SK-N-SH (cell line): ENCODE measurements around the gene RRP9.

Source experiments
- CTCF ChIP-seq: fragments of 200-600 bp; sonication (generic); IDR thresholded peaks from 2 replicates; pipeline ENCODE4 v1.6.1; 2017; ENCODE audit warnings: antibody characterized with exemption, mild to moderate bottlenecking, moderate library complexity
- EP300 ChIP-seq, 2 experiments: IDR thresholded peaks; 2 replicates each; pipeline versions ENCODE4 v1.4.0 to v1.6.1; 2012; ENCODE audit warnings: borderline replicate concordance in 1 of 2, low read depth in 1 of 2, low read length in 1 of 2
- EZH2phosphoT487 ChIP-seq: fragments of 200-600 bp; sonication (generic); IDR thresholded peaks from 2 replicates; pipeline ENCODE4 v1.6.1; 2017; ENCODE audit warnings: low read depth, mixed run types, mild to moderate bottlenecking, antibody characterized with exemption, moderate library complexity, borderline replicate concordance
- FOSL2 ChIP-seq: IDR thresholded peaks from 2 replicates; pipeline ENCODE4 v1.4.0; 2012; ENCODE audit warnings: low read depth, mild to moderate bottlenecking, moderate library complexity, borderline replicate concordance
- GABPA ChIP-seq: IDR thresholded peaks from 2 replicates; pipeline ENCODE4 v1.4.0; 2012; ENCODE audit warnings: low read depth, mild to moderate bottlenecking
- MEF2A ChIP-seq: IDR thresholded peaks from 2 replicates; pipeline ENCODE4 v1.4.0; 2012; ENCODE audit warnings: low read depth, borderline replicate concordance
- MXI1 ChIP-seq: IDR thresholded peaks from 2 replicates; pipeline ENCODE4 v1.6.1; 2012; ENCODE audit warnings: mild to moderate bottlenecking, low read depth, low read length, improper control_type of control experiment
- POLR2AphosphoS5 ChIP-seq: IDR thresholded peaks from 2 replicates; pipeline ENCODE4 v1.6.1; 2012; ENCODE audit warnings: low read depth, low read length
- REST ChIP-seq: IDR thresholded peaks from 2 replicates; pipeline ENCODE4 v1.6.1; 2012; ENCODE audit warnings: mild to moderate bottlenecking, low read depth, low read length, moderate library complexity
- SIN3A ChIP-seq: IDR thresholded peaks from 2 replicates; pipeline ENCODE4 v1.6.1; 2012; ENCODE audit warnings: low read depth, mild to moderate bottlenecking, low read length, moderate library complexity, borderline replicate concordance
- TAF1 ChIP-seq: IDR thresholded peaks from 2 replicates; pipeline ENCODE4 v1.6.1; 2012; ENCODE audit warnings: low read depth, mild to moderate bottlenecking, low read length, moderate library complexity, borderline replicate concordance
- YY1 ChIP-seq: IDR thresholded peaks from 2 replicates; pipeline ENCODE4 v1.4.0; 2012; ENCODE audit warnings: low read depth, mild to moderate bottlenecking
- TF ChIP-seq, protein P1 (sequence below): IDR thresholded peaks from 2 replicates; pipeline ENCODE4 v1.4.0; 2012; ENCODE audit warnings: low read depth
- TF ChIP-seq, protein P2 (sequence below): fragments of 150-350 bp; IDR thresholded peaks from 2 replicates; pipeline ENCODE4 v1.6.1; 2017; ENCODE audit warnings: antibody characterized with exemption, low read length, low read depth, borderline replicate concordance

DNA sequence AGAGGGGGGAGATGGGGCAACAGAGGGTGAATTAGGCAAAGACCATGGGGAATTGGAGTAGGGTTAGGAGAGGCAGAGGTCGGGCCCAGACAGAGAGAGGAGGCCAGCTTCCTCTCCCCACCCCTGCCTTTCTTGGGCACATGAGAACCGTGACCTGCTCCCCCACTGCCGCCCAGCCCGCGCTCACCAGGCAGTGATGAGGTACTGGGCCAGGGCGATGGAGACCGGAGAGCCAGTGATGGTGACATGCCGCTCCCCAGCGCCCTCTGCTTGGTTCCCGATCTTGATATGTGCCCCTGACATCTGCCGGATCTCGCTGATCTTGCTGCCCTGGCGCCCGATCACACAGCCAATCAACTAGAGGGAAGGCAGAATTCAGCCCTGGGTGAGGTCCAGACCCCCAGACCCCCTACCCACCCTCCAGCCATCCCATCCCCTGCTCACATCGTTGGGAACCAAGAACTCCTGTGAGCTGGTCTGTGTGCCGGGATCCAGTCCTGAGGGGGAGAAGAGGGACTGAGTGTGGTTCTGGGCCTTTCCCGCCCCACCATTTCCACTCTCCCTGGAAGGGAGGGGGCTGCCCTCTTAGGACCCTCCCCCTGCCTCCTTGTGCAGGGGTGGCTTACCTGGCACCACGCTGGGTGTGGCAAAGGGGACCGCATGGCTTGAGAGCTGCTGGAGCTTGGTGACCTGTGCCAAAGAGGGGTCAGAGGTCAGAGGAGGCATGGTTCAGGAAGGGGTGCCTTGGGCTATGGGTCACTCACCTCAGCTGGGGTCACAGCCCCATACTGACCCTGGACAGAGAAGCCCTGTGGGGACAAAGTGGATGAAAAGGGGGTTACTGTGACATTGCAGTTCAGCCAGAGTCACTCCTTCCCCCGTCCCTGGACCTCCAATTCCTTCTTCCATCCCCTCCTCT, 17.2 kb upstream of the RRP9 start:
- TF ChIP-seq MEF2A (no peak), EP300 (IDR thresholded peaks at IDR 0.05; ENCODE audit: borderline replicate concordance in 1 of 2, low read depth in 1 of 2, low read length in 1 of 2) (no peak), MXI1 (no peak), POLR2AphosphoS5 (no peak), CTCF (no peak), EZH2phosphoT487 (no peak), REST (no peak), SIN3A (no peak), FOSL2 (no peak), YY1 (no peak), GABPA (no peak), TAF1 (no peak)
- TF ChIP-seq, protein P1, sequence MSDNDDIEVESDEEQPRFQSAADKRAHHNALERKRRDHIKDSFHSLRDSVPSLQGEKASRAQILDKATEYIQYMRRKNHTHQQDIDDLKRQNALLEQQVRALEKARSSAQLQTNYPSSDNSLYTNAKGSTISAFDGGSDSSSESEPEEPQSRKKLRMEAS, result no peak
- TF ChIP-seq, protein P2, sequence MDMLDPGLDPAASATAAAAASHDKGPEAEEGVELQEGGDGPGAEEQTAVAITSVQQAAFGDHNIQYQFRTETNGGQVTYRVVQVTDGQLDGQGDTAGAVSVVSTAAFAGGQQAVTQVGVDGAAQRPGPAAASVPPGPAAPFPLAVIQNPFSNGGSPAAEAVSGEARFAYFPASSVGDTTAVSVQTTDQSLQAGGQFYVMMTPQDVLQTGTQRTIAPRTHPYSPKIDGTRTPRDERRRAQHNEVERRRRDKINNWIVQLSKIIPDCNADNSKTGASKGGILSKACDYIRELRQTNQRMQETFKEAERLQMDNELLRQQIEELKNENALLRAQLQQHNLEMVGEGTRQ, result no peak
